Keratinocyte (primary cell): Measurements from ENCODE around the gene FRMD6.

Experiments
- EZH2 ChIP-seq: IDR thresholded peaks from one replicate; pipeline ENCODE4 v1.6.1; 2012; ENCODE audit warnings: inconsistent platforms, mild to moderate bottlenecking, low read length, moderate library complexity
- TF ChIP-seq, protein P1 (sequence below), 3 experiments: IDR thresholded peaks in 1 of 3; conservative IDR thresholded peaks in 1 of 3; optimal IDR thresholded peaks in 1 of 3; 2 replicates in 2 of 3; 3 replicates in 1 of 3; pipeline versions ENCODE3 to v1.5.1; 2011; ENCODE audit warnings: low read length in 3 of 3, mild to moderate bottlenecking in 3 of 3, moderate library complexity in 2 of 3, control low read depth in 1 of 3, inconsistent platforms in 1 of 3; ENCODE audit not compliant: insufficient read depth in 2 of 3; ENCODE audit errors: extremely low read depth in 1 of 3

DNA sequence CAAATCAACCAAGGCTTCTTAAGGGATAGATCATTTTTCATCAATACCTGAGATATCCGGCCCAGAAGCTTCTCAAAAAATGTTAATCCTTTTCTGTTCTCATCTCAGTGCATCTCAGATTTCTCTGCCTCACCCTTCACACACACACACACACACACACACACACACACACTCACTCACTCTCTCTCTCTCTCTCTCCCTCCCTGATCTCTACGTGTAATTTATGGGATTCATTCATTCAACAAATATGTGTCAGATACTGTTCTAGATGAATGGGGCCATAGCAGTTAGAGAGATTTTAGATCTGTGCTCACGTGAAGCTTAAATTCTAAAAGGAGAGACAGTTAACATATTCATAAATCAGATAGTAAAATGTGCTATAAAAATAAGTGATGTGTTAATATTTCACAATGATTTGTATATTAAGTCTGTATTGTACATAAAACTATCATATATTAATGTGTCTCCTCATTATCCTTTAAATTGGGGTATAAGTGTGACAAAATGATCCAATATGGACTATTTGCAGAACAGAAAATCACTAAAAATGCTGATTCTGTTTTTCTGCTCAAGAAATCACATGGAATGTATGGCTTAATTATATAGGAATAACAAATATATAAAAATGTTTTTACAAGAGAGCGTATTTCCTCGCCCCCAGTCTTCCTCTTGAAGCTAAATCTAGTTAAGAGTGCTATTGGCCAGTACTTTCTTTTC lies 7.3 kb upstream of the FRMD6 start:
- TF ChIP-seq, protein P1, sequence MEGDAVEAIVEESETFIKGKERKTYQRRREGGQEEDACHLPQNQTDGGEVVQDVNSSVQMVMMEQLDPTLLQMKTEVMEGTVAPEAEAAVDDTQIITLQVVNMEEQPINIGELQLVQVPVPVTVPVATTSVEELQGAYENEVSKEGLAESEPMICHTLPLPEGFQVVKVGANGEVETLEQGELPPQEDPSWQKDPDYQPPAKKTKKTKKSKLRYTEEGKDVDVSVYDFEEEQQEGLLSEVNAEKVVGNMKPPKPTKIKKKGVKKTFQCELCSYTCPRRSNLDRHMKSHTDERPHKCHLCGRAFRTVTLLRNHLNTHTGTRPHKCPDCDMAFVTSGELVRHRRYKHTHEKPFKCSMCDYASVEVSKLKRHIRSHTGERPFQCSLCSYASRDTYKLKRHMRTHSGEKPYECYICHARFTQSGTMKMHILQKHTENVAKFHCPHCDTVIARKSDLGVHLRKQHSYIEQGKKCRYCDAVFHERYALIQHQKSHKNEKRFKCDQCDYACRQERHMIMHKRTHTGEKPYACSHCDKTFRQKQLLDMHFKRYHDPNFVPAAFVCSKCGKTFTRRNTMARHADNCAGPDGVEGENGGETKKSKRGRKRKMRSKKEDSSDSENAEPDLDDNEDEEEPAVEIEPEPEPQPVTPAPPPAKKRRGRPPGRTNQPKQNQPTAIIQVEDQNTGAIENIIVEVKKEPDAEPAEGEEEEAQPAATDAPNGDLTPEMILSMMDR (optimal IDR thresholded peaks at IDR 0.05 in 1 of 3, IDR thresholded peaks at IDR 0.05 in 1 of 3, conservative IDR thresholded peaks at IDR 0.05 in 1 of 3; ENCODE audit: extremely low read depth in 1 of 3, insufficient read depth in 2 of 3, low read length in 3 of 3): no peak
- no peak for TF ChIP-seq EZH2
